HG02610 (cell line): Measurements from ENCODE around the gene BIRC3.
"Not testable (repeated sequence)": the region's sequence is repeated elsewhere in the genome, so short reads cannot be mapped to it uniquely, and the experiment has no call there.

Experiments used
- ATAC-seq: cut with Tn5 transposase; IDR thresholded peaks from one replicate; pipeline ENCODE4 v1.9.1; 2021; ENCODE audit warnings: mild to moderate bottlenecking, moderate library complexity; ENCODE audit not compliant: unreplicated experiment

Gene BIRC3

GRCh38 chr11:102293873-102294601, 23.2 kb upstream of the BIRC3 start:
- ATAC-seq = peak; percentile 82

- ATAC-seq = peak; percentile 56
Measured at GRCh38 chr11:102295045-102295444, 22.2 kb upstream of the BIRC3 start.

GRCh38 chr11:102296757-102297156, 20.5 kb upstream of the BIRC3 start:
- ATAC-seq = not testable (repeated sequence)

- not testable (repeated sequence) for ATAC-seq
Measured at GRCh38 chr11:102300837-102301236, 16.4 kb upstream of the BIRC3 start.

GRCh38 chr11:102302241-102302640, 15.0 kb upstream of the BIRC3 start:
- no peak for ATAC-seq

- ATAC-seq = no peak
Measured at GRCh38 chr11:102304686-102305085, 12.6 kb upstream of the BIRC3 start.

GRCh38 chr11:102305352-102306047, 11.8 kb upstream of the BIRC3 start:
- no peak for ATAC-seq

GRCh38 chr11:102306048-102306597, 11.2 kb upstream of the BIRC3 start:
- ATAC-seq = no peak

GRCh38 chr11:102306817-102307726, 10.2 kb upstream of the BIRC3 start:
- ATAC-seq = no peak

GRCh38 chr11:102307727-102308038, 9.6 kb upstream of the BIRC3 start:
- ATAC-seq = no peak

GRCh38 chr11:102309621-102310541, 7.4 kb upstream of the BIRC3 start:
- ATAC-seq = no peak

GRCh38 chr11:102312667-102313066, 4.6 kb upstream of the BIRC3 start:
- no peak for ATAC-seq

GRCh38 chr11:102313238-102313940, 3.9 kb upstream of the BIRC3 start:
- ATAC-seq = no peak

GRCh38 chr11:102314784-102315183, 2.5 kb upstream of the BIRC3 start:
- no peak for ATAC-seq

- no peak for ATAC-seq
Measured at GRCh38 chr11:102316346-102316904, 859 bp upstream of the BIRC3 start.

- no peak for ATAC-seq
Measured at GRCh38 chr11:102317768-102318103, 452 bp downstream of the BIRC3 start.

- ATAC-seq = peak; percentile 10
Measured at GRCh38 chr11:102318469-102318868, 1.2 kb downstream of the BIRC3 start.

GRCh38 chr11:102319544-102319943, 2.3 kb downstream of the BIRC3 start:
- ATAC-seq = no peak

- no peak for ATAC-seq
Measured at GRCh38 chr11:102320188-102320587, 2.9 kb downstream of the BIRC3 start.
